ENCODE data around the gene ARFGAP1.

Gene ARFGAP1

GRCh38 chr20:63261060-63261794, 11.4 kb upstream of the ARFGAP1 start:
- DNase-seq: no peak

- no peak for DNase-seq
Measured at GRCh38 chr20:63261795-63262528, 10.7 kb upstream of the ARFGAP1 start.

- no peak for DNase-seq
Measured at GRCh38 chr20:63262836-63263235, 9.8 kb upstream of the ARFGAP1 start.

- no peak for DNase-seq
Measured at GRCh38 chr20:63264000-63264399, 8.6 kb upstream of the ARFGAP1 start.

- DNase-seq: no peak
Measured at GRCh38 chr20:63264519-63264918, 8.1 kb upstream of the ARFGAP1 start.

- no peak for DNase-seq
Measured at GRCh38 chr20:63265891-63266515, 6.6 kb upstream of the ARFGAP1 start.

GRCh38 chr20:63267691-63268090, 4.9 kb upstream of the ARFGAP1 start:
- DNase-seq: no peak

GRCh38 chr20:63268256-63268655, 4.4 kb upstream of the ARFGAP1 start:
- no peak for DNase-seq

- no peak for DNase-seq
Measured at GRCh38 chr20:63268671-63269439, 3.8 kb upstream of the ARFGAP1 start.

GRCh38 chr20:63269724-63270123, 2.9 kb upstream of the ARFGAP1 start:
- DNase-seq: no peak

- DNase-seq: no peak
Measured at GRCh38 chr20:63270606-63271325, 1.8 kb upstream of the ARFGAP1 start.

- DNase-seq: no peak
Measured at GRCh38 chr20:63273059-63273579, 506 bp downstream of the ARFGAP1 start.

- DNase-seq: no peak
Measured at GRCh38 chr20:63273635-63274380, 1.2 kb downstream of the ARFGAP1 start.

- DNase-seq: no peak
Measured at GRCh38 chr20:63274381-63275228, 2.0 kb downstream of the ARFGAP1 start.

- DNase-seq: no peak
Measured at GRCh38 chr20:63275825-63276224, 3.2 kb downstream of the ARFGAP1 start.

- no peak for DNase-seq
Measured at GRCh38 chr20:63276956-63277355, 4.3 kb downstream of the ARFGAP1 start.

- DNase-seq: no peak
Measured at GRCh38 chr20:63277466-63278272, 5.1 kb downstream of the ARFGAP1 start.

- no peak for DNase-seq
Measured at GRCh38 chr20:63278661-63279060, 6.0 kb downstream of the ARFGAP1 start.

GRCh38 chr20:63279931-63280330, 7.3 kb downstream of the ARFGAP1 start:
- DNase-seq: no peak

GRCh38 chr20:63280371-63280770, 7.8 kb downstream of the ARFGAP1 start:
- no peak for DNase-seq
